HFFc6 (cell line): ENCODE results near the gene OCA2. TPM values are rescaled to one million over a fixed set of nuclear protein-coding genes. Genes with fewer than 3 reads are reported as not detected.

Experiments used
- DNase-seq: peaks from one replicate; pipeline ENCODE4 v3.0.0-alpha.2; 2018
- H3K27ac Mint-ChIP-seq: 2 replicates; pipeline ENCODE4 v1.8.0; 2020; ENCODE audit warnings: mild to moderate bottlenecking, mixed read lengths
- H3K27me3 Mint-ChIP-seq: 2 replicates; pipeline ENCODE4 v1.8.0; 2021; ENCODE audit warnings: mild to moderate bottlenecking, moderate library complexity, mixed read lengths; ENCODE audit not compliant: insufficient read depth
- H3K36me3 Mint-ChIP-seq: 2 replicates; pipeline ENCODE4 v1.8.0; 2021; ENCODE audit warnings: low read depth, mixed read lengths
- H3K4me1 Mint-ChIP-seq: 2 replicates; pipeline ENCODE4 v1.8.0; 2020; ENCODE audit warnings: low read depth, mixed read lengths
- H3K4me3 Mint-ChIP-seq: 2 replicates; pipeline ENCODE4 v1.8.0; 2020; ENCODE audit warnings: mild to moderate bottlenecking, moderate library complexity, mixed read lengths
- H3K9me3 Mint-ChIP-seq: 2 replicates; pipeline ENCODE4 v1.8.0; 2020; ENCODE audit warnings: mild to moderate bottlenecking, mixed read lengths
- total RNA-seq, 6 experiments: library from RNA; stranded (reverse); fragmentation: NEBNext Ultra II Directional; extraction: Animal tissue kit (Norgen Biotek cat#: 25700); gene quantifications; 2 replicates in 1 of 6; 3 replicates in 5 of 6; pipeline ENCODE4 v1.2.3, GENCODE V29; 2021
- TF ChIP-seq, protein P1 (sequence below): fragments of 200-600 bp; sonication (generic); IDR thresholded peaks from 2 replicates; pipeline ENCODE4 v1.5.0; 2021; ENCODE audit warnings: antibody characterized with exemption, mild to moderate bottlenecking

Gene OCA2
- total RNA-seq, 6 experiments from 2014 or later, result not detected

DNA sequence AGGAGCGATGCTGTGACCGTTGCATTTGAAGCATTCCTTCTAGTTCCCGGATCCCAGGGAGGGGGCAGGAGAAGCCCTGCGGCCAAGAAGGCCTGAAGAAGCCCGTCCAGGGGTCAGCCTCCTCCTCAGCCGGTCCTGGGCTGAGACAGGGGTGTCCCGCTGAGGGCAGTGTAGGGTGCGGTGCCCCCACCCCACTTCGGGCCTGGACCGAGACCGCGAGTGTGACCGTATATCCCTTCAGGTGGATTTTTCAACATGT, 2.8 kb downstream of the OCA2 start:
- 0 out of 2 replicates have a peak overlapping the region, but pooled peaks have one; percentile 3 for H3K27ac Mint-ChIP-seq
- TF ChIP-seq, protein P1, sequence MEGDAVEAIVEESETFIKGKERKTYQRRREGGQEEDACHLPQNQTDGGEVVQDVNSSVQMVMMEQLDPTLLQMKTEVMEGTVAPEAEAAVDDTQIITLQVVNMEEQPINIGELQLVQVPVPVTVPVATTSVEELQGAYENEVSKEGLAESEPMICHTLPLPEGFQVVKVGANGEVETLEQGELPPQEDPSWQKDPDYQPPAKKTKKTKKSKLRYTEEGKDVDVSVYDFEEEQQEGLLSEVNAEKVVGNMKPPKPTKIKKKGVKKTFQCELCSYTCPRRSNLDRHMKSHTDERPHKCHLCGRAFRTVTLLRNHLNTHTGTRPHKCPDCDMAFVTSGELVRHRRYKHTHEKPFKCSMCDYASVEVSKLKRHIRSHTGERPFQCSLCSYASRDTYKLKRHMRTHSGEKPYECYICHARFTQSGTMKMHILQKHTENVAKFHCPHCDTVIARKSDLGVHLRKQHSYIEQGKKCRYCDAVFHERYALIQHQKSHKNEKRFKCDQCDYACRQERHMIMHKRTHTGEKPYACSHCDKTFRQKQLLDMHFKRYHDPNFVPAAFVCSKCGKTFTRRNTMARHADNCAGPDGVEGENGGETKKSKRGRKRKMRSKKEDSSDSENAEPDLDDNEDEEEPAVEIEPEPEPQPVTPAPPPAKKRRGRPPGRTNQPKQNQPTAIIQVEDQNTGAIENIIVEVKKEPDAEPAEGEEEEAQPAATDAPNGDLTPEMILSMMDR, result no peak
- peaks cover 24% of the 10 kb centered on the region for H3K4me1 Mint-ChIP-seq
- no peaks in the 10 kb centered on the region for H3K36me3 Mint-ChIP-seq
- peaks cover 31% of the 10 kb centered on the region for H3K27me3 Mint-ChIP-seq
- H3K9me3 Mint-ChIP-seq, result no peaks in the 10 kb centered on the region
- H3K4me3 Mint-ChIP-seq, result peak overlapping the region; percentile 89
- no peak for DNase-seq

DNA sequence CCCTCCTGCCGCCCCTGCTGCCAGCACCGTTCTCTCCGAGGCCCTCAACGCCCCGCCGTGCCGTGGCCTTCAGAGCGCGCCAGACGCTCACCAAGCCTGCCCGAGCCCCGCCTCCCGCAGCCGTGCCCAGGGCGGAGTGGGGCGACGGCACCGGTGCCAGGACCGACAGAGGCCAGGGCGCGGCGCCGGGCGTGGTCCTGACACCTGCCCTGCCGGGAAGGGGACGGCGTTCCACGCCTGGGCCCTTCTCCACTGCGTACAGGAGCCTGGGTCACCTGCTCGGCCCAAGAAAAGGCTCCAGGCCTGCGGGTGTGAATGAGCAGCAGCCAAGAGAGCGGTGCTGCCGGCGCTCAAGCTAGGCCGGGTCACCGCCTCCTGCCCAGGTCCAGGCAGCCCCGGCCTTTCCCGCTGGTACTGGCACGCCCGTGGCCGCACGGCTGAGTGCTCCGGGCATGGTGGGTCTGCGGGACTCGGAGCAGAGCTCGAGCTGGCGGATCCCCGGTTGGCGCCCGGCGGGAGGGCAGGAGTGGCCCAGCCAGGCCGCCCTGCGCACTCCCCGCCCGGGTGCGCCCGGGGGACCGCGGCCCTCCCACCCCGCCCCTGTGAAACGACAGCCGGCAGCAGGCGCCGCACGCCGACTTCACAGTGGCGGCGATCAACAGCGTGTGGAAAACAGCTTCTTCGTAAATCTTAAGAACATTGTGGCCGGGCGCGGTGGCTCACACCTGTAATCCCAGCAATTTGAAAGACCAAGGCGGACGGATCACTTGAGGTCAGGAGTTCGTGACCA, 4.2 kb downstream of the OCA2 start:
- peaks cover 24% of the 10 kb centered on the region for H3K4me1 Mint-ChIP-seq
- DNase-seq, result no peak
- no peaks in the 10 kb centered on the region for H3K36me3 Mint-ChIP-seq
- H3K4me3 Mint-ChIP-seq, result peak overlapping the region; percentile 89; the same call in 1 of the 2 replicates
- peaks cover 8% of the 10 kb centered on the region for H3K9me3 Mint-ChIP-seq
- no peak overlapping the region for H3K27ac Mint-ChIP-seq
- peaks cover 29% of the 10 kb centered on the region for H3K27me3 Mint-ChIP-seq
- TF ChIP-seq, protein P1, result no peak

DNA sequence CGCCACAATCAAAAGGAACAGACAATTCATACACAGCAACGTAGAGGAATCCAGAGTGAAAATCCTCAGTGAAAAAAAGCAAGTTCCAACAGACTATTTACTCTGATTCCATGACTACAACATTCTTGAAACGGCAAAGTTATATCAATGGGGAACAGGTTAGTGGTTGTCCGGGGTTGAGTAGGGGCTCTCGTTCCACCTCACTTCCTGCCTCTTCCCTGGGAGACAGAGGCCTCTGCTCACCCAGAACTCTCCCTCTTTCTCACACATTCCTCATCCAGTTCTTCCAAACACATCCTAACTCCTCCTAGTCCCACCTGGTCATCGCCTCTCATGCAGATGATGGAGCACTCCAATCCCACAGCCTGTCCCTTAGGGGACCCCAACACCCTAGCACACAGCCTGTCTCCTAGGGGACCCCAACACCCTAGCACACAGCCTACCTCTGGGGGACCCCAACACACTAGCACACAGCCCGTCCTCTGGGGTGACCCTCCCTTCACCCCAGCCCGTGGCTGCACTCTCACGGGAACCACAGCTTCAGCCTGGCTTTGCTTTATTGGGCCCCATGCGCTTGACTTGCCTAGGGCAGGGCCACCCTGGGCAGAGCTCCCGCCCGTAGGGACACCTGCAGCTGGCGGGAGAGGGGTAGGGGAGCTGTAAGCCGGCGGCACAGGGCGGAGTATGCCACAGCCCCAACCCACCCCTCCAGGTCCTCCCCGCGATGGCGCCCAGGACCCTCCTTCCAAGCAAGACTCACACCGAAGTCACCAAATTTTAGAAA, 5.2 kb downstream of the OCA2 start:
- peaks cover 24% of the 10 kb centered on the region for H3K27me3 Mint-ChIP-seq
- no peak for DNase-seq
- TF ChIP-seq, protein P1, result no peak
- peaks cover 8% of the 10 kb centered on the region for H3K9me3 Mint-ChIP-seq
- H3K36me3 Mint-ChIP-seq, result no peaks in the 10 kb centered on the region
- H3K27ac Mint-ChIP-seq, result no peak overlapping the region
- H3K4me3 Mint-ChIP-seq, result no peak overlapping the region
- H3K4me1 Mint-ChIP-seq, result peaks cover 24% of the 10 kb centered on the region

DNA sequence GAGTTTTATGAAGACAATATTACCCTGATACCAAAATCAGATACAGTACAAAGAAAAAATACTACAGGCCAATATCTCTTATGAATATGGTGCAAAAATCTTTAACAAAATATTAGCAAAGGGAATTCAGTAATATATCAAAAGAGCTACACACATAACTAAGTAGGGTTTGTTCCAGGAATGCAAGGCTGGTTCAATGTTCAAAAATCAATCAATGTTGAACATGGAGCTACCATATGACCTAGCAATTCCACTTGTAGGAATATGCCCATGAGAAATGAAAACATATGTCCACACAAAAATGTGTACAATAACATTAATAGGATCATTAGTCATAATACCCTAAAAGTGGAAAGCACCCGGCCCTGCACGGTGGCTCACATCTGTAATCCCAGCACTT, 7.8 kb downstream of the OCA2 start:
- no peak for DNase-seq
- H3K27ac Mint-ChIP-seq, result no peak overlapping the region
- peaks cover 8% of the 10 kb centered on the region for H3K9me3 Mint-ChIP-seq
- no peak overlapping the region for H3K4me3 Mint-ChIP-seq
- no peaks in the 10 kb centered on the region for H3K36me3 Mint-ChIP-seq
- H3K27me3 Mint-ChIP-seq, result peaks cover 14% of the 10 kb centered on the region; the same call in 1 of the 2 replicates
- TF ChIP-seq, protein P1, result no peak
- peaks cover 8% of the 10 kb centered on the region for H3K4me1 Mint-ChIP-seq

DNA sequence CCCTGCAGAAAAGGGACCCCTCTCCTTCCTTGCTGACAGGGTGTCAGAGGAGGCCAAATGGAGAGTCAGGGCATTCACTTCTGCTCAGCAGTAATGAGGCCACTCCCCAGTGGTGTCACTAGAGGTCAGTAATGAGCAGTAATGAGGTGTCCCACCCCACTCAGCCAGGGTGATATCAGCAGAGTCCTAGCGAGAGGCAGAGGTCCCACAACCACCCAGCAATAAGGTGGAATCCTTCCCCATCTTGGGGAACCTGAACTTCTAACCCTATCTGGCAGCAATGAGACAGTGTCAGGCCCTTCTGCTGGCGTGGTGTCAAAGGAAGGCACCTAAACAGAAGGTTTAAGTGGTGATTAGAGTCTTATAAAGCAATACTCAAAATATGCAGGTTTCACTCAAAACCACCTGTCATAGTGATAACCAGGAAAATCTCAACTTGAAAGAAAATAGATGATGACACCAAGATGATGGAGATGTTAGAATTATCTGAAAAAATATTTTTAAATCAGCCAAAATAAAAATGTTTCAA, 12.9 kb downstream of the OCA2 start:
- Mint-ChIP-seq H3K36me3 (no peaks in the 10 kb centered on the region), H3K4me3 (no peak overlapping the region), H3K27ac (no peak overlapping the region), H3K9me3 (peaks cover 8% of the 10 kb centered on the region), H3K4me1 (no peaks in the 10 kb centered on the region), H3K27me3 (peaks cover 7% of the 10 kb centered on the region)
- TF ChIP-seq, protein P1, result peak; percentile 78
- DNase-seq, result peak; percentile 52
